ENCODE results near the gene UBIAD1. TPM values are rescaled to one million over a fixed set of nuclear protein-coding genes. Genes with fewer than 3 reads are reported as not detected.
"Not testable (repeated sequence)": the region's sequence is repeated elsewhere in the genome, so short reads cannot be mapped to it uniquely, and the experiment has no call there.

Gene UBIAD1, protein sequence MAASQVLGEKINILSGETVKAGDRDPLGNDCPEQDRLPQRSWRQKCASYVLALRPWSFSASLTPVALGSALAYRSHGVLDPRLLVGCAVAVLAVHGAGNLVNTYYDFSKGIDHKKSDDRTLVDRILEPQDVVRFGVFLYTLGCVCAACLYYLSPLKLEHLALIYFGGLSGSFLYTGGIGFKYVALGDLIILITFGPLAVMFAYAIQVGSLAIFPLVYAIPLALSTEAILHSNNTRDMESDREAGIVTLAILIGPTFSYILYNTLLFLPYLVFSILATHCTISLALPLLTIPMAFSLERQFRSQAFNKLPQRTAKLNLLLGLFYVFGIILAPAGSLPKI
- total RNA-seq, result 10 to 100 TPM in 1 of 2 donors, 1 to 10 TPM in 1; 8.5 to 13.7 TPM
- long read RNA-seq, transcript UBIAD1-202 (2 exons, 3,646 nt), result major isoform, 25 of 34 reads
- long read RNA-seq, partial matches to known transcripts, result 0 of 34 reads
- long read RNA-seq, other reads (novel, unspliced or antisense), result 8 of 34 reads

GRCh38 chr1:11272832-11273594, at the start of gene UBIAD1:
Gene UBIAD1 (plus strand): TSS chr1:11273198. CDS start chr1:11273532, 334 bp downstream.
- ATAC-seq, result peak; percentile 96
- intact Hi-C loops (cut with DNase I), result no loop called here
- peak; percentile 85 for DNase-seq

GRCh38 chr1:11227106-11228077, 45.6 kb upstream of the UBIAD1 start:
- intact Hi-C loops (cut with DNase I), result no loop called here
- DNase-seq, result no peak
- ATAC-seq, result no peak

DNA sequence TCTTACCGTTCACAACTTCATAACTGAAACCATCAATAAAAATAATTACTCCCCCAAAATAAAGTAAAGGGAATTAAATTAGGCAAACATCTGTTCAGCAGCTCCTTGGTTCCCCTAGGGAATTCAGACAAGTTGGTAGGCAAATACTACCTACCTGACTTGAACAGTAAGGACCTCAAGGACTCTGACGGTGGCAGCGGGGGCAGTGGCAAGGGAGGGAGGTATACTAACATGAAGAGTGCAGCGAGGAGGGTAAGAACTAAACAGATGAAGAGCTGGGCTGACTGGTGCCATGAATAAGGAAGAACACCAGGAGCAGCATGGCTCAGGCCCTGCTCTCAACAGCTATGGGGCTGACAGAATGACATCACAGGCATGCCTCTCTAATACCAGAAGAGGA, 43.8 kb upstream of the UBIAD1 start:
- no peak for ATAC-seq
- DNase-seq, result no peak
- intact Hi-C loops (cut with DNase I), result no loop called here

DNA sequence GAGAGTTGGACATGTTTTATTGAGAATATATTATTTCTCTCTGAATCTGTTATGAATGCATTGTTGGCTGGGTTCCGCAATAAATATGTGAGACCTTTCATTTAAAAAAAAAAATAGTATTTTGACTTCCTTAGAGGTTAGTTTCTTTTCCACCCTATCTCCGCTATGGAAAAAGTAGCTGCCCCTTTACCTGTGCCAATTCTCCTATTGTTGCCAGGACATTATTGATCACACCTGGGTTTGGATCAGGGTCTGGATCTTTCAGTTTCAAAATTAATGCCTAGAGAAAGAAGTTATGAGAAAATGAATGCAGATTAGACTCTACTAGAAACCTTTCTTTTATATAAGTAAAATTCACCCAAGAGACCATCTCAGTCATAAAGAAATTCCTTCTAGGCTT, 39.8 kb upstream of the UBIAD1 start:
- ATAC-seq, result no peak
- intact Hi-C loops (cut with DNase I), result no loop called here
- DNase-seq, result no peak

- ATAC-seq (peak; percentile 49 to 50), DNase-seq (no peak)
- intact Hi-C loops (cut with DNase I), result no loop called here
These were observed 35.6 kb upstream of the UBIAD1 start for GRCh38 chr1:11237356-11237755.

GRCh38 chr1:11238311-11238710, 34.7 kb upstream of the UBIAD1 start:
- no peak for DNase-seq
- intact Hi-C loops (cut with DNase I), result no loop called here
- ATAC-seq, result no peak

- ATAC-seq (no peak), DNase-seq (no peak)
- intact Hi-C loops (cut with DNase I), result no loop called here
These were observed 27.8 kb upstream of the UBIAD1 start for GRCh38 chr1:11245248-11245647.

DNA sequence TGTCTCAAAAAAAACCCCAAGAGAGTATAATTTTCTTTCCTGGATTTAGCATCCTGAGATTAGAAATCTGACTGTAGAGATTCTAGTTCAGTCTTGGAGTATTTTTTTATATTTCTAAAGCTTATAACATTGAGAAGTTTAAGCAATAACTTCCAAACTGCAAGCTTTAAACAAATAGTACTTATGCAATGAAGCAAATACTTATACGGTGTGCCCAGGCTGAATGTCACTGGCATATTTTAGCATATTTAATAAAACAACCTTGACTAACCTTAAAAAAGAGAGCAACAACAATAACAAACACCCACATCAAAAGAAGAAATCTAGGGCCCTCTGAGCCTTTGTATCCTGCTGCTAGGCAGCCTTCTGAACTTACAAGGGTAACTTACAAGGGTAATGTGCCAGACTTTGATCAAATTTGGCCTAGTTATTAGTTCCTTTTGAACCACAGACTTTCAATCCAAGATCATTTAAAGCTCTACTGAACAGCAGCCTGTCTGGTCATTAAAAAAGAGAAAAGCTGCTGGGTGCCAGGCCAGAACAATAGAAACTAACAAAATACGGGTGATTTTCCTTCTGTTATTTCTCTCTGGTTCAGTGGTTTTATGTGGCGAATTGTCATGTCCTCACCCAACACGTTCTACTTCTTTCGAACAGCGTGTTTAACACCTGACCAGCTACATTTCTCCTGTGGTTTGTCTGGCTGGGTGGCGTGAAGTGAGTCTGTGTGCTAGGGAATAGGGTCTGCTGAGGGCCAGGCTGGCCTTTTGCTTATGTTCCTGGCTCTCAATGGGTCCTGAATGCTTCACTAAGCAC, 26.9 kb upstream of the UBIAD1 start:
- ATAC-seq, result no peak
- no peak for DNase-seq
- intact Hi-C loops (cut with DNase I), result no loop called here

GRCh38 chr1:11248169-11248568, 24.8 kb upstream of the UBIAD1 start:
- ATAC-seq (no peak), DNase-seq (no peak)
- intact Hi-C loops (cut with DNase I), result no loop called here

DNA sequence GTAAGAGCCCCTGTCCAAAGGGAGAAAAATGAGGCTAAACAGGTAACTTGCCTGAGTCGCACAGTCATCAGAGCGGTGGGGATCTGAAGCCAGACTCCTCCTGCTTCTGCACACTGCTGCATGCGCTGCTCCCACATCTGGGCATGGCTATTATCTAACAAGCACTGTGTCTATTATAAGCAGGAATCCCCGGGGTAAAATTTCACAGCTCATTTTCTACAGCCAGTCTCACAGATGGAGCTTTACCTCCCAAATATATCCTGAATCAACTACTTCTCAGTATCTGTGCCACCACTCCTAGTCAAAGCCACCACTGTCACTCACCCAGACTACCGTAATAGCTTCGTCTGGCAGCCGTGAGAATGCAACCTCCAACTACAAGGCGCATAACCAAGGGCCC, 20.5 kb upstream of the UBIAD1 start:
- intact Hi-C loops (cut with DNase I), result no loop called here
- ATAC-seq, result no peak

DNA sequence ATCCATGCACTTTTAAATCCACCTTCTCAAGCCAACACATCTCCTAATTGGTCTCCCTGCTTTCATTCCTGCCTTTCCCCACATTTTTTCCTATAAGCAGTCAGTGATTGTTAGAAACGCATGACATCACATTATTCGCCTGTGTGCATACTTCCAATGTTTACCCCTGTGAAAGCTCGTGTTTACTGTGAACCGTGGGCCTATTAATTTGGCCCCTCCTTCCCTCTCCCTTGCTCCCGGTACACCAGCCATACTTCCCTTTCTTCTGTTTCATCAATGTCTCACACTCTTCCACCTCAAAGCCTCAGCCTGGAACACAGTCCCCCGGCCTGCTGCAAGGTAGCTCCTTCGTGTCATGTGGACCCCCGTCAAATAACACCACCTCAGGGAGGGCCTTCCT, 19.8 kb upstream of the UBIAD1 start:
- intact Hi-C loops (cut with DNase I), result no loop called here
- DNase-seq (no peak), ATAC-seq (no peak)

More for the DNA sequence above, 20.5 kb upstream of the UBIAD1 start:
- no peak for DNase-seq

GRCh38 chr1:11256299-11256698, 16.7 kb upstream of the UBIAD1 start:
- DNase-seq, result no peak
- intact Hi-C loops (cut with DNase I), result no loop called here
- ATAC-seq, result no peak

GRCh38 chr1:11262171-11263049, 10.6 kb upstream of the UBIAD1 start, which contains the start of gene MTOR:
Gene MTOR (minus strand): TSS chr1:11262551. CDS start chr1:11259409, 3,142 bp downstream.
- intact Hi-C loops (cut with DNase I), result no loop called here
- ATAC-seq, result peak; percentile 100
- peak; percentile 98 for DNase-seq

GRCh38 chr1:11266268-11267074, 6.5 kb upstream of the UBIAD1 start:
- intact Hi-C loops (cut with DNase I), result no loop called here
- DNase-seq (no peak), ATAC-seq (no peak)

GRCh38 chr1:11267350-11268337, 5.4 kb upstream of the UBIAD1 start:
- intact Hi-C loops (cut with DNase I); ATAC-seq: not testable (repeated sequence)

GRCh38 chr1:11272544-11272831, 510 bp upstream of the UBIAD1 start:
- no peak for DNase-seq
- no peak for ATAC-seq
- intact Hi-C loops (cut with DNase I), result no loop called here

More at GRCh38 chr1:11267350-11268337, 5.4 kb upstream of the UBIAD1 start:
- not testable (repeated sequence) for DNase-seq

All from left cardiac atrium (tissue), 4 donors.